GM21737 (cell line): ENCODE measurements around the gene SNX9.
"Not testable (repeated sequence)": the region's sequence is repeated elsewhere in the genome, so short reads cannot be mapped to it uniquely, and the experiment has no call there.

Source experiments
- ATAC-seq: cut with Tn5 transposase; IDR thresholded peaks from one replicate; pipeline ENCODE4 v1.9.1; 2021; ENCODE audit warnings: mild to moderate bottlenecking, moderate library complexity; ENCODE audit not compliant: unreplicated experiment

The SNX9 gene

DNA sequence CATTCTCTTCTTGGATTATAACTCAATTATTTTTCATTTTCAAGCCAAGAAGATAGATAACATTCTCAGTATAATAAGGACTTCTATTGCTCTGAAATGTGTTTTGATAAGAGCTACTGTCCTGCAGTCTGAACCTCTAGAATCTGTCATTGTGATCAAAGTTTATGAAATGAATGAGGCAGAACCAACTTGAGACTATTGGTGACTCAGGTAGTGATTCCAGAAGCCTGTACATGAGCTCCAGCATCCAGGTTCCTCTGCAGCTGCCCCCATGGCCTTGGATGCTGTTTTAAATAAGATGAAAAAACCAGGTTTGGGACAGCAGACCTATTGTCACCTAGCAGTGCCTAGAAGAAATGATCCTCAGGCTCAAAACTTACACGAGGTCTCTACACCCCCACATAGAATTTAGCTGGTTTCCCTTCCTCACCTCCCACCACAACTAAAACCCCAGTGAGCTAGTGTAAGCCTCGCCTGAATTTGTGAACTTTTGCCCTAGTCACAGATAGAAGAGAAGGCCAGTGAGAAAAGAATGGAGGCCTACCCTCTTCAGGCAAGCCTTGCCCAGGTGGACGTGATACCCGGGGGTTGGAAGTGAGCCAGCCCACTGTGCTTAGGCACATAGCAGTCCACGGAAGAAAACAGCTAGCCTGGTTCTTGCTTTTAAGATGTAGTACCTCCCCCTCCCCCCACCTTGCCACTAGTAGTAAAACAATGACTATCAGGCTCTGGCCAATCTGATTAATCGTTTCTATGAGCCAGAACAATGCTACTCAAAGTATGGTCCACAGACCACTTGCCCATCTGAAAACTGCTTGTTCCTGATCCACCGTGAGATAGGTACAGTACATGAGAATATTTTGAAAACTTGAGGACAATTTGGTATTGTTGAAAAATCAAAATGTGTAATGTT is 85.6 kb downstream of the SNX9 start:
- ATAC-seq = no peak

DNA sequence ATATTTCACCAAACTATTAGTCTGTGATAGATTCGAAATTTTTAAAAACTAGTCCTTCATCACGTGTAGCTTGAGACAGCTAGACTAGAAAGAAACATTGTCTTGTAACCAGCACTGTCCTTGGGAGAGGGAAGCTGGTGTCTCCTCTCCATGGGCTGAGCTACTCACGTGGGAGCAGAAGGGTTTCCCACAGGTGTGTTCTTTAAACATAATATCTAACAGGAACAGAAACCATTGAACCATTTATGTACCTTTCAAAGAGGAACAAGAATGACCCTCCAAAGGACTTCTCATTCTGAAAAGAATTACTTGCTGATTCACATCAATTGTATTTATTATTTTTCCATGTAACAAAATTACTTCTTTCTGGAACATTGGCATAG is 86.2 kb downstream of the SNX9 start:
- ATAC-seq = no peak

GRCh38 chr6:157911278-157911677 is 88.2 kb downstream of the SNX9 start:
- ATAC-seq = no peak

DNA sequence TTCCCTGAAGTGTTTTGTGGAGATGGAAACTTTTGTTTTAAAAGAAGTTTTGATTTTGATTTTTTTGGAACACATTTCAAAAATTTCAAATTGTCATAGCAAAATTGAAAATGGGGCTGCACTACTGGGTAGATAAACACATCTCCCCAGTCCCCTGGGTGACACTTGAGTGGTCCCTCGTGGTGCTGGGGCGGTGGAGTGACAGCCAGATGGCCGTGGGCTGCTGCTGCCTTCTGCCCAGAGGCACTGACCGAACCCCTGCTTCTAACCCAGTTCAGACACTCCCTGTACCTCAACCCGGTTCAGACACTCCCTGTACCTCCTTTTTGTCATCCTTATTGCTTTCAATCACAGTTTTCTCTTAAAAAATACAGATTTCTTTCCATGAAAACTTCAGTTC is 88.7 kb downstream of the SNX9 start:
- ATAC-seq = no peak

- no peak for ATAC-seq
These were observed 89.3 kb downstream of the SNX9 start for GRCh38 chr6:157912326-157912725.

DNA sequence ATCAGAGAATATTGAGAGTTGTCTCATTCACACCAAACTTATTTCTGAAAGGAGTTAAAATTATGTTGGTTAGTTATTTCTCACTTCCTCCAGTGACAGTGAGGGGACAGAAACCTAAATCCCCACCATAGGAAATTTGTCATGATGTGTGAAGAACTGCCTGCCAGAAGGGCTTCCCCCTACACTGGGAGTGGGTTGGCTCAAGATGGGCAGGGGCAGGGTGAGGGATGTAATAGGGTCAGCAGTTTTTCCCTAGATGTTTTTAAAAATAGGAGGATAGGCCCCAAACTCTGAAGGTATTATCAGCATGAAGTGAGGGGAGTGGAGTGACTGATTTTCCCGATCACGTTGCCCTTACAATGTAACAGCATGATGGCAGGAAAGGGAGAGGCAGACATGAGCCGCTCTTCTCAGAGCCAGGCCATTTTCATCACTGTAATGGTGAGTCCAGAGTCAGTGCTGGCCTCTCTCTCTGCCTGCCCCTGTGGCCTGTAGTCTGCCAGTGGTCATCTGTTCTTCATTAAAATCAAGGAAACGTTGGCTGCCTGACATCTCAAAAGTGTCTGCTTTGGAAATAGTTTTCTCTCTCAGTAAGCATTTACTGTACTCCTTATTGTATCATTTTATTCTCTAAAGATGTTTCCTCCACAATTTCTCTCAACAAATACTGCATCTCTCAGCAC is 98.8 kb downstream of the SNX9 start:
- no peak for ATAC-seq

- ATAC-seq = no peak
These were observed 102.7 kb downstream of the SNX9 start for GRCh38 chr6:157925771-157926170.

DNA sequence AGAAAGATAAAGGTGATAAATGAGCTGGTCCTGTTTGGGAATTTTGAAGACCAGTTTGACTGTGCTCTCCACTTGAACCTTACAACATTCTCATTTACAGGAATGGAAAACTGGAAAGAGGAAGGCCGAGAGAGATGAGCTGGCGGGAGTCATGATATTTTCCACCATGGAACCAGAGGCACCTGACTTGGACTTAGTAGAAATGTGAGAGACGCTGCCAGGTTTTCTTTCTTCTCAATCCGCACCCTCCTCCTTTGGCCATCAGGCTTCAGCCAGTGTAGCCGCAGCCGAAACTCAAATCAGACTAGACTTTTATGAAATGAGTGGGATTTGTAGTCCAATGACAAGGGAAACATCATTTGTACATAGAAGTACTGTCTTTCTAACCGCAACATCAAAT is 104.0 kb downstream of the SNX9 start:
- ATAC-seq = no peak

DNA sequence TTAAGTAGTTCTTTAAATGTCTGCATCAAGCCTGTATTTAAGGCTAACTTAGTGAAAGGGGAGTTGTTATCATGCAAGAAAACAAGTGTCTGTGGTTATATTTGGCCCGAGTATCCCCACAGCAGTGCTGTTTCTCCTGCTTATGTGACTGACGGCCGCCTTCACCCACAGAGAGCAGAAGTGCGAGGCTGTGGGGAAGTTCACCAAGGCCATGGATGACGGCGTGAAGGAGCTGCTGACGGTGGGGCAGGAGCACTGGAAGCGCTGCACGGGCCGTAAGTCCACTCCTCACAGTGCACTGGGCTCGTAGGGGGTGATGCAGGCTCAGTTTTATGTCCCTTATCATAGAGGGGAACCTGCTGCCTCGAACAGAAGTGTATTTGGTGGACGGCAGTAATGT is 105.4 kb downstream of the SNX9 start:
- no peak for ATAC-seq

DNA sequence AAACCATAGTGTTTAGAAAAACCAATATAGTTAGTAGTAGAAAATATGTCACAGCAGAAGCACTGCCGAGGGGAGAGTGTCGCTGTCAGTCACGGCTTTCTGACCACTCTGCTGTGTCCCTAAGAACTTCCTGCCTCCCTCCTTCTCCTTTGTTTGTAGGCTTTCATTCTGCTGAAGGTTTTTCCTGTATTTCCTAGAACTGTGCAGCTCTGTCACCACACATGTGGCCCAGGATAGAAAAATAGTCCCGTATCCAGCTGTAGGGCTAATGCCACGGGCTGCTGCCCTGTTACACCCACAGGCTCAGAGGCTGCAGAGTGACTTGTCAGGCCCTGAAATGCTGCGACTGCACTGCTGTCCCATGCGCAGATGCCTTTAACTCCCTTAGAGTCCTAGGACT is 106.0 kb downstream of the SNX9 start:
- no peak for ATAC-seq

DNA sequence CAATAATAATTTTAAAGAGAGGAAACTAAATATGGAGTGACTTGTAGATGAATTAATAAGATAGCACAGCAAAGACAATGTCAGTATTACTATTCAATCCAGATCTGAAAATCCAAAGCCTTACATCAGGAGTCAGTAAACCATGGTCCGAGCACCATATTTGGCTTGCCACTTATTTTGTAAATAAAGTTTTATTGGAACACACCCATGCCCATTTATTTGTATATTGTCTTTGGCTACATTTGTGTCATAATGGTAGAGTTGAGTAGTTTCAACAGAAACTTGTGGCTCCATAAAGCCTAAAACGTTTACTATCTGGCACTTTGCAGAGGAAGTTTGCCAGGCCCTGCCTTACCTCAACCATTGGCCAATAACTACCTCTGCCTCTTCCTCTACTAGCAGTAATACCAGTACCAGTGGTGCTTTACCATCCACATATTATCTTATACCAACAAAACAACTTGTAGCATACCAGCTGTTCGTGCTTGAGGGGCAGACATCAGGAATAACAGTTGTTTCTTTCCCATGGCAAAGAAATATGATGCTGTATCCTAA is 106.8 kb downstream of the SNX9 start:
- no peak for ATAC-seq

DNA sequence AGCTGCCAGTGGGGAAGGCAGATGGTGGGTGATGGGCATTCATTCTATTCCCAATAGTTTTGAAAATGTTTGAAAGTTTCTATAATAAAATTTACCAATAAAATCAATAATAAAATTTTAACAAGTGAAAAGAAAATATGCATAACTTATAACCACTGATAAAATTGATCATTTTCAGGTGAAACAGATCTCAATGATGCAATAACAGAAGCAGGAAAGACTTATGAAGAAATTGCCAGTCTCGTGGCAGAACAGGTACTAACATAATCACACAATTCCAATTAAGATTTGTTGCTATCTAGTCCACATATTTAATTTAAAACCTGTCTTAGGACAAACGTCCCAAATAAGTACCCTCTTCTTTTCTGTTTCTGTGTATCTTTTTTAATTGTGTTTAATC is 112.7 kb downstream of the SNX9 start:
- no peak for ATAC-seq

DNA sequence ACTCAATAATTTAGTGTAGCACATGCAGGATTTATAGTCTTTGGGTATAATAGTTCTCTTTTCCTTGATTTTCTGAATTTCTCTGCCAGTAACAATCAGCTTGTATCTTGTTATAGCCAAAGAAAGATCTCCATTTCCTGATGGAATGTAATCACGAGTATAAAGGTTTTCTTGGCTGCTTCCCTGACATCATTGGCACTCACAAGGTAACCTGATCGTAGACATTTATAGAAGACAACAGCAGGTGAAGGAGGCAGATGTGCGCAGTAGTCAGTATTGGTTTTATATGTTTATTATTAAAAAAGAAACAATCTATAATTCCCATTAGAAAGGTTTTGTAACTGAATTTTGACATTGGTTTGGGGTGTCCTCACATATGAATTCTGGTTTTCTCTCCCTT is 114.3 kb downstream of the SNX9 start:
- no peak for ATAC-seq

DNA sequence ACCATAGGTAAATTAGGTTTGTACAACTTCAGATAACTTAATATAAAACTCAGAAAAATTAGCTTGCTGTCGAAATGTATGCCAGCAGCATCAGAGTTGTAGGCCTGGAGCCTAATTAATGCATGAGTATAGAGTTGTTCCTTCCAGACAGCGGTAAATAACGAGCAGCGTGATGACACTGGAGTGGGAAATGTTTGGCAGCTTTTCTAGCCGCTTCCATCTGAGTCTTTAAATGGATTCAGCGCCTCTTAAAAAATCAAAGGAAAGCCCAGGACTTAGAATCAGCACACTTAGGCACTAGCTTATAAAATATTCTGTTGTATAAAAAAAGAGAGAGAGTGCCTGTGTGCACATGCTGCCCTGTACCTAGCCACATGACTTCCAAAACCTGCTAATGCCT is 114.9 kb downstream of the SNX9 start:
- ATAC-seq = no peak

- not testable (repeated sequence) for ATAC-seq
These were observed 117.5 kb downstream of the SNX9 start for GRCh38 chr6:157940375-157941036.

DNA sequence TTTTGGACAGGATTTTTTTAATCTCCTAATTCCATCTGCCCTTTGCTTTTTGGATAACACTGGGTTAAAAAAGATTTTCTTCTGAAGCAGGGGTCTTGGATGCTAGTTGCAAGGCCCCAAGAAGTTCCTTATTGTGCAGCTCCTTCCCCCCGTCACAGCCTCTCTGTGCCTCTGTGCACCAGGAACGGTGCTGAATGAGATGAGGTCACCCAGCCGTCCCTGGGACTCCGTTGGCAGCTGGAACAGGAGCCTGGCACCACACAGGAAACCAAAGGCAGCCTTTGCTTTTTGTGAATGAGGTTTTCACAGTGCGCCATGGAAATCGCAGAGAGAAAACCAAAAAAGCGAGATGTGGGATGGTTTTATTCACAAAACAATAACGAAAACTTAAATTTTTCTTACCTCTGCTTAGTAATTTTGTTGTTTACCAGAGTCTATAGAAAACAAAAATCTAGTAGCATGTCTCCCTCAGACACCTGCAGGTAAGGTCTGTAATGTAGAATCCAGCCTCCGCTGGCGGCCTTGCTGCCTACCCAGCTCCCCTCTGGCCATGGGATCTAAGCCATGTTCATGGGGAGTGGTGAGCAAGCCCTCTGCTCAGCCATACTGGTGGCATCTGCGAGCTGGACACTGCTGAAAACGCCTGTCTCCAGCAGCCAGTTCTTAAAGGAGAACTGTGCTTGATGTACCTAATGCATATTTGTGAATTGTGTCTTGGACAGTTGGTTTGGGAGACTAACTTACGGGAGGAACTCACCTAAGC is 118.2 kb downstream of the SNX9 start:
- no peak for ATAC-seq

DNA sequence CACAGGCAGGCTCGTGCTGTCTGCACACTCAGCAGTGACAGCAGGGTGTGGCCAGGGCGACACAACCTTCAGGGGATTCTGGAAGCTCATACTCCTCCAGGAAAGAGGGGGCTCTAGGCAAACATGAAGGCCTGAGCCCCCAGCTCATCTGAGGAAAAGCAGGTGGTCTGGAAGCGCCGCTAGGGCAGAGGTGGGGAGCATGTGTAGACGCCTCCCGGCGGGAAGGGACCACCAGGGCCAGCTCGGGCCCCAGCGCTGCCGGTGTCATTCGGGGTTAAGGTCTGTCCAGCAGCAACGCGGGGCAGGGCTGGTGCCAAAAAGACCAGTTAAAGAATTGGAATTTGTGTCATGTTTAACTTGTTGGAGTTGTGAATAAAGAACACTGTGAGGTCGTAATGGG is 119.3 kb downstream of the SNX9 start:
- no peak for ATAC-seq

GRCh38 chr6:157943249-157943963 is 120.4 kb downstream of the SNX9 start:
- ATAC-seq = no peak

DNA sequence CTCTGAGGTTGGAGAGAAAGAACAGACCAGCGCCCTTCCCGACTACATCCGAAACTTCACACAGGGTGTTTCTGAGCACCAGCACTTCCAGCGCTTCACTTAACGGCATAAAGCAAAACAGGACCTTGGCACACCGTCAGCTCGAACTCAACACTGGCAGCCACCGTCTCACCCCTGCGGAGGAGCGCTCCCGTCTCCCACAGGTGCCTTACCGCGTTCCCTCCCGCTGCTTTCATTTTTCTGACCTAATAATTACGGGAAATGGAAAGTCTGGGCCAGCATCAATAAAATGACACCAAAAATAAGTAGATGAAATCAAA is 120.9 kb downstream of the SNX9 start:
- ATAC-seq = no peak
